ENCODE results near the gene STK17B. TPM values are rescaled to one million over a fixed set of nuclear protein-coding genes. Genes with fewer than 3 reads are reported as not detected.

The STK17B gene
- total RNA-seq, 3 donors from 2014 or later (not counting 1 experiment from before 2014, with no cell fraction given), result 295 to 390 (median 380) TPM

- Mint-ChIP-seq H3K27ac (peak overlapping the region; percentile 95 to 96), H3K36me3 (peaks cover 8% of the 10 kb centered on the region), H3K27me3 (ENCODE audit: low read depth in 2 of 2) (no peaks in the 10 kb centered on the region), H3K4me3 (peak overlapping the region; percentile 31), H3K9me3 (no peaks in the 10 kb centered on the region), H3K4me1 (peaks cover 53 to 63% of the 10 kb centered on the region in 2 donors)
- H3K4me1 ChIP-seq (ENCODE audit: control insufficient read depth, insufficient read depth, low read length), result peaks cover 46% of the 10 kb centered on the region
- no peaks in the 10 kb centered on the region for H3K9me3 ChIP-seq (ENCODE audit: control insufficient read depth, insufficient read depth, low read length)
- intact Hi-C loops (cut with micrococcal nuclease), result no loop called here
- ATAC-seq (no peak), DNase-seq (no peak)
- H3K4me3 ChIP-seq (ENCODE audit: low read length), result no peak overlapping the region
- no peaks in the 10 kb centered on the region for H3K36me3 ChIP-seq (ENCODE audit: control insufficient read depth, insufficient read depth, low read length)
- WGBS (ENCODE audit: insufficient coverage), result 76% methylated on average over 3 of the region's 3 CpGs
- no peaks in the 10 kb centered on the region for H3K27me3 ChIP-seq (ENCODE audit: control insufficient read depth, insufficient read depth, low read length)
- TF ChIP-seq CTCF (IDR thresholded peaks at IDR 0.05), result no peak
- H3K27ac ChIP-seq (ENCODE audit: low read length), result peak overlapping the region; percentile 35
Observed at GRCh38 chr2:196174404-196174803, 3.0 kb upstream of the STK17B start.

- no peaks in the 10 kb centered on the region for H3K9me3 Mint-ChIP-seq
- H3K36me3 Mint-ChIP-seq, result peaks cover 8% of the 10 kb centered on the region
- Histone ChIP-seq H3K27ac (ENCODE audit: low read length) (peak overlapping the region; percentile 86), H3K4me3 (ENCODE audit: low read length) (no peak overlapping the region), H3K36me3 (ENCODE audit: control insufficient read depth, insufficient read depth, low read length) (no peaks in the 10 kb centered on the region), H3K4me1 (ENCODE audit: control insufficient read depth, insufficient read depth, low read length) (peaks cover 45% of the 10 kb centered on the region), H3K27me3 (ENCODE audit: control insufficient read depth, insufficient read depth, low read length) (no peaks in the 10 kb centered on the region), H3K9me3 (ENCODE audit: control insufficient read depth, insufficient read depth, low read length) (no peaks in the 10 kb centered on the region)
- peak overlapping the region; percentile 29 for H3K4me3 Mint-ChIP-seq
- intact Hi-C loops (cut with micrococcal nuclease), result no loop called here
- no peaks in the 10 kb centered on the region for H3K27me3 Mint-ChIP-seq (ENCODE audit: low read depth in 2 of 2)
- peak overlapping the region; percentile 95 to 96 for H3K27ac Mint-ChIP-seq
- DNase-seq (no peak), ATAC-seq (no peak)
- 89% methylated on average over 5 of the region's 5 CpGs for WGBS (ENCODE audit: insufficient coverage)
- peaks cover 50 to 55% of the 10 kb centered on the region in 2 donors for H3K4me1 Mint-ChIP-seq
- no peak for TF ChIP-seq CTCF (IDR thresholded peaks at IDR 0.05)
Observed at GRCh38 chr2:196173505-196173904, 2.1 kb upstream of the STK17B start.

GRCh38 chr2:196172951-196173350, 1.6 kb upstream of the STK17B start:
- Histone ChIP-seq H3K36me3 (ENCODE audit: control insufficient read depth, insufficient read depth, low read length) (no peaks in the 10 kb centered on the region), H3K4me1 (ENCODE audit: control insufficient read depth, insufficient read depth, low read length) (peaks cover 43% of the 10 kb centered on the region), H3K27me3 (ENCODE audit: control insufficient read depth, insufficient read depth, low read length) (no peaks in the 10 kb centered on the region), H3K4me3 (ENCODE audit: low read length) (no peak overlapping the region), H3K9me3 (ENCODE audit: control insufficient read depth, insufficient read depth, low read length) (no peaks in the 10 kb centered on the region), H3K27ac (ENCODE audit: low read length) (peak overlapping the region; percentile 86)
- H3K9me3 Mint-ChIP-seq, result no peaks in the 10 kb centered on the region
- DNase-seq (peak in 1 of 2 donors; percentile 46), ATAC-seq (no peak)
- peak overlapping the region; percentile 95 to 96 for H3K27ac Mint-ChIP-seq
- peaks cover 8% of the 10 kb centered on the region for H3K36me3 Mint-ChIP-seq
- 33% methylated on average over 1 of the region's 1 CpG for WGBS (ENCODE audit: insufficient coverage)
- H3K4me1 Mint-ChIP-seq, result peaks cover 53 to 59% of the 10 kb centered on the region in 2 donors
- TF ChIP-seq CTCF (IDR thresholded peaks at IDR 0.05), result no peak
- intact Hi-C loops (cut with micrococcal nuclease), result no loop called here
- no peaks in the 10 kb centered on the region for H3K27me3 Mint-ChIP-seq (ENCODE audit: low read depth in 2 of 2)
- peak overlapping the region; percentile 29 for H3K4me3 Mint-ChIP-seq

- ATAC-seq (no peak), DNase-seq (no peak)
- H3K4me1 Mint-ChIP-seq, result peaks cover 53 to 59% of the 10 kb centered on the region in 2 donors
- Histone ChIP-seq H3K4me3 (ENCODE audit: low read length) (peak overlapping the region; percentile 49), H3K36me3 (ENCODE audit: control insufficient read depth, insufficient read depth, low read length) (no peaks in the 10 kb centered on the region), H3K27ac (ENCODE audit: low read length) (peak overlapping the region; percentile 86), H3K9me3 (ENCODE audit: control insufficient read depth, insufficient read depth, low read length) (no peaks in the 10 kb centered on the region), H3K27me3 (ENCODE audit: control insufficient read depth, insufficient read depth, low read length) (no peaks in the 10 kb centered on the region), H3K4me1 (ENCODE audit: control insufficient read depth, insufficient read depth, low read length) (peaks cover 33% of the 10 kb centered on the region)
- 11% methylated on average over 10 of the region's 11 CpGs for WGBS (ENCODE audit: insufficient coverage)
- no peaks in the 10 kb centered on the region for H3K9me3 Mint-ChIP-seq
- H3K27ac Mint-ChIP-seq, result peak overlapping the region; percentile 95 to 96
- intact Hi-C loops (cut with micrococcal nuclease), result no loop called here
- peak overlapping the region; percentile 29 for H3K4me3 Mint-ChIP-seq
- peaks cover 8% of the 10 kb centered on the region for H3K36me3 Mint-ChIP-seq
- TF ChIP-seq CTCF (IDR thresholded peaks at IDR 0.05), result no peak
- no peaks in the 10 kb centered on the region for H3K27me3 Mint-ChIP-seq (ENCODE audit: low read depth in 2 of 2)
Observed at GRCh38 chr2:196171946-196172345, 568 bp upstream of the STK17B start.
